Lung microvascular endothelial cell (primary cell): ENCODE measurements around the gene PTPN2. TPM values are rescaled to one million over a fixed set of nuclear protein-coding genes. Genes with fewer than 3 reads are reported as not detected.
A peak's percentile ranks its signal among the peaks of the same experiment; 100 is the strongest.
"Not testable (repeated sequence)": the region's sequence is repeated elsewhere in the genome, so short reads cannot be mapped to it uniquely, and the experiment has no call there.

Source experiments
- DNase-seq, 2 donors: peaks; one replicate each; pipeline versions ENCODE4 v3.0.0 to v3.0.0-alpha.2; 2010; ENCODE audit warnings: low read depth in 2 of 2
- total RNA-seq: library from RNA; depleted of rRNA; stranded (reverse); fragments of >200 nt; gene quantifications from 2 replicates; pipeline ENCODE4 v1.2.1, GENCODE V29; 2014

Gene PTPN2
- total RNA-seq, 1 donor from 2014 or later = 12.7 TPM

DNA sequence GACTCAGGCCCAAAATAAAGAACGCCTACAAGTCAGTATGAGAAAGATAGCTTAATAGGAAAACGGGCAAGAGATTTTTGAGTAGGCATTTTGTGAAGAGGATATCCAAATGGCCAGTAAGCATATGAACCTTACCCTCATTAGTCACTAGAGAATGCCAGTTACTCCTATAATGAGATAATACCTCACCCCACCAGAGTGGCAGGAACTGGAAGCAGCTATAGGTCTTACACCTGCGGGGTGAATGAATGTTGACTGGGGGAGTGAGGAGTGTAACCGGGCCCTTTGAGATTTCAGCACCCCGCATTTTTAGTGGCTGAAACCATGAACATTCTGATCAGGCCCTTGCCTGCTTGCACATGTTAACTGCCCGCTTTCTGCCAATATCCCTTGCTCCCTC, 7.5 kb upstream of the PTPN2 start:
- DNase-seq = no peak

GRCh38 chr18:12890964-12891363, 6.9 kb upstream of the PTPN2 start:
- DNase-seq = no peak

GRCh38 chr18:12886498-12887126, 2.6 kb upstream of the PTPN2 start:
- DNase-seq = peak; percentile 19 to 38

- no peak for DNase-seq
Observed at GRCh38 chr18:12885500-12885899, 1.5 kb upstream of the PTPN2 start.

DNA sequence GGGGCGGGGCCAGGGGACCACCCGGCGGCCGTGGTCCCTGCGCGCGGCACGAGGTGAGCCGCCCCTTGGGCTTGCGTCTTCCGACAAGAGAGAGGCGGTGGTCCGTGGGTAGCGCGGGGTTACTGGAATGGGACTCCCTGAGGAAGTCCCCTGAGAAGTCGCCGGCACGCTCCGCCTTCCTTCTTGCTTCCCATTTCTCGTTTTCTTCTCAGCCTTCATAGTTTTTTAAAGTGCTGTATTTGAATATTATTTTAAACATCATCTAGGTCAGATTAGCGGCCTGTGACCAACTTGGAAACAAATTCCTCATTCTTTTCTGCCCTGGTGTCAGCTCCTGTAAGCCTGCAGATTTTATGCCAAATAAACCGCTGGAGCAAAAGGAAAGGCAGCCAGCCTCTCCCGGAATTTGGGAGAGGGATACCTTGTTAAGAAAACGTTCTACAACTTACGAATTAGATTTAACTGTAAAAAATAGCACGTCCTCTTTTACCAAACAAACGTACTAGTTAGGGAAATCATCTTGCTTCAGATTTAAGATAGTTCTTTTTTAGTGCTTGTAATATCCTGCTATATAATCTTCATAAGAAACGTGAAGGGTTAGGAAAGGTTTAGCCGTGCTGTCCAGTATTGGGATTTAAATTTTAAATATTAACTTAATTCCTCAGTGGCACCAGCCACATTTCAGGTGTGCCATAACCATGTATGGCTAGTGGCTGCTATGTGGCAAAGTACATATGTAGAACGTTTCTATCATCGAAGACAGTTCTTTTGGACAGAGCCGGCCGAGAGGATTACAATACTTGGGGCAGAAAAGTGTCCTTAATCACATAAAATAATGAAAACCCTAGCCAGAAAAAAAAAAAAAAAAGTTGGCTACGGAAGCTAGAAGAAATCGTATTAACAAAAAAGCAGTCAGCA, 628 bp upstream of the PTPN2 start:
- peak in 1 of 2 donors; percentile 23 for DNase-seq

- no peak for DNase-seq
Observed at GRCh38 chr18:12883372-12883683, 709 bp downstream of the PTPN2 start.

DNA sequence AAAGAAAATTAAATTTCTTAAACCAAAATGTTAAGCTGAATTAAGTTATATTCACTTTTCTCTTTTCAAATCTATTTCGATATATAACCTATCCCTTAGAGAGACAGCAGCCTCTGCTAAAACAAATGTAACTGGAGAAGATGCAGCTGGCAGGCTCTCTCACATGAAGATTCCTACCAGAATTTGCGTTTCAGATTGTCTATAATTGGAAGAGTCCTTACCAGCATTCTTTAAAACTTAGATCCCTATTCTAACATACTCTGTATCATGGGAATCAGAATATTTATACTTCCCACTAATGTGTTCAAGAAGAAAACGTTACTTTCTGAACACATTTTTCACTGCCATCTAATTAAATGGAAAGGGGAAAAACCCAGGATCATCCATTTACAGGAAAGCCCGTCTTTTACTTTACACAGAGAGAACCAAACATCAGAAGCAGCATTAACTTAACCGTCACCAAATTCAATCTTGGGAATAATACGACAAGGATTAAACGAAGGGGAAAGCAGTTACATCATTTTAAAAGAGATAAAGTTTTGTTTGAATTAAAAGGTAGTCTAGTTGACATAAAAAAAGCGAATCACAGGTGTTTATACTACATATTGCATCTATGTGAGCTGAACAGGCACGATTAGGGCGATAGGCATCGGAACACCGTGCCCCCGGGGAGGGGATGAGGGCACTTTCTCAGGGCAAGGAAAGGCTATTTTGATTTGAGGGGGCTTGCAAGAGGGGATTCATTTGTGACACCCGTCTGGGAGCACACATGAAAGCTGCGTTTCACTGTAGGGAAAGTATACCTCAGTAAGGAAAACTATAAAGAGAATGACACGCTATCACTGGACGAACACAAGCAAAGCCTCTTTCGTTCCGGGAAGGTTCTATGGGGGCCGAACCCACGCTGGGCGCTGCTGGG, 1.3 kb downstream of the PTPN2 start:
- peak in 1 of 2 donors; percentile 39 for DNase-seq

GRCh38 chr18:12880541-12880910, 3.5 kb downstream of the PTPN2 start:
- no peak for DNase-seq

- no peak for DNase-seq
Observed at GRCh38 chr18:12879840-12880540, 4.0 kb downstream of the PTPN2 start.

DNA sequence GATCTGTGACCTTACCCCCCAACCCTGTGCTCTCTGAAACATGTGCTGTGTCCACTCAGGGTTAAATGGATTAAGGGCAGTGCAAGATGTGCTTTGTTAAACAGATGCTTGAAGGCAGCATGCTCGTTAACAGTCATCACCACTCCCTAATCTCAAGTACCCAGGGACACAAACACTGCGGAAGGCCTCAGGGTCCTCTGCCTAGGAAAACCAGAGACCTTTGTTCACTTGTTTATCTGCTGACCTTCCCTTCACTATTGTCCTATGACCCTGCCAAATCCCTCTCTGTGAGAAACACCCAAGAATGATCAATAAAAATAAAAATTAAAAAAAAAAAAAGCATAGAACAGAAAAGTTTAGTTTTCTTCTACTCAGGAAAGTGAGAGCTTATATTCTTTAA, 9.0 kb downstream of the PTPN2 start:
- not testable (repeated sequence) for DNase-seq

- DNase-seq = not testable (repeated sequence)
Observed at GRCh38 chr18:12873961-12874567, 10.0 kb downstream of the PTPN2 start.

DNA sequence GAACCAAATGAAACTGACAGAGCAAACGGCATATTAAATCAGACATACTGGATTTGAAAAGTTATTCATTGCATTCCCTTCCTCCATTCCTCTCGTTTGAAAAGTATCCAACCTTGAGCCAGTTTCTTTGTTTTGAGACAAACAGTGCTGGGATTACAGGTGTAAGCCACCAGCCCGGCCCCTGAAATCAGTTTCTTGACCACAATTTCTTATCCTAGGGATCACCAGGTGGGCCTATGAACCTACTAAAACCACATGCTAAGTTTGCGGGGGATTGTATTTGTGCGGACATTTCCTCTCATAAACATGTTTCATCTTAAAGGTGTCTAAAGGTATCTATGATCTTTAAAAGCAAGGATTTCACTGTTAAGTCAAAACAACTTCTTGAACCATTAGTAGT, 11.6 kb downstream of the PTPN2 start:
- no peak for DNase-seq

DNA sequence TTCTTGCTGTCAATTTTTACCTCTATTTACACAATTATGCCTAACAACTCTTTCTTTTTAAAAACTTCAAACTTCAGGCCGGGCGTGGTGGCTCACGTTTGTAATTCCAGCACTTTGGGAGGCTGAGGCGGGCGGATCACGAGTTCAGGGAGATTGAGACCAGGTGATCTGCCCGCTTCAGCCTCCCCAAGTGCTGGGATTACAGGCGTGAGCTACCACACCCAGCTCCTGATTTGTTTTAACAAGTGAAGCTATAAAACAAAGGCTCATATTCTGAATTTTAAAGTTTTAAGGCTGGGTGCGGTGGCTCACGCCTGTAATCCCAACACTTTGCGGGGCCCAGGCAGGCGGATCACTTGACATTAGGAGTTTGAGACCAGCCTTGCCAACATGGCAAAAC, 15.5 kb downstream of the PTPN2 start:
- DNase-seq = no peak

- DNase-seq = no peak
Observed at GRCh38 chr18:12867441-12868123, 16.5 kb downstream of the PTPN2 start.

DNA sequence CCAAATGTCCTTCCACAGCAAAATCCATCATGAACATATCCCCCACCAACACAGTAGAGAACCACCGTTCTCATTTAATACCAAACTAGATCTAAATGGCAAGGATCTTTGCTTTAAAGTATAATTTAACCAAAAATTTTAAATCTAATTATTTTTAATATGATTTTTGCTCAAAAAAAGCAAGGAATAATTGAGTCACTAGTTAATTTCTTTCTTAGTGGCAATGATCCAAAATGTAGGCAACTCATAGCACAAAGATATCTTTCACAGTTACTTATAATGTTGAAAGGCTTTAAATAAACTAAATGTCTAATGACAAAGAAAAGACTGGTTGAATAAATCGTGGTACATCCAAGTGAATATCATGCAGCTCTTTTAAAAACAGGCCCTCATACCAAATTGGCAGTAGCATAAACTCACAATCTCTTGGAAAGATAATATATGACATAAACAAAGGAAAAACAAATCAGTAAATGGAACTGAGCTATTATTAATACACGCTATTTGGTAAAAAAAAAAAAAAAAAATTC, 20.3 kb downstream of the PTPN2 start:
- no peak for DNase-seq

GRCh38 chr18:12862874-12863482, 21.1 kb downstream of the PTPN2 start:
- no peak for DNase-seq

- DNase-seq = peak in 1 of 2 donors; percentile 66
Observed at GRCh38 chr18:12862467-12862866, 21.6 kb downstream of the PTPN2 start.

GRCh38 chr18:12861637-12862036, 22.4 kb downstream of the PTPN2 start:
- DNase-seq = no peak

DNA sequence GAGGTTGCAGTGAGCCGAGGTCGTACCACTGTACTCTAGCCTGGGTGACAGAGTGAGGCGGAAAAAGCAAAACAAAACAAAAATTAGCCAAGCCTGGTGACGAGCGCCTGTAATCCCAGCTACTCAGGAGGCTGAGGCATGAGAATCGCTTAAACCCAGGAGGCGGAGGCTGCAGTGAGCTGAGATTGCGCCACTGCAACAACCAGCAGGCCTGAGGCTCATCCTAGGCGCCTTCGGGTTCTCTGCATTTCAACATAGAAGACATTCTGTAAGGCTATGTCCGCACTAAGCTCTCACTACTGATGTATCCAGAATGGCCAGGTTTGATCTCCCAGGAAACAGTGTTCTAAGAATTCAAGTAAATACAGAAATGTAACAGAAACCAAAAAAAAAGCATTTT, 23.5 kb downstream of the PTPN2 start:
- DNase-seq = no peak

DNA sequence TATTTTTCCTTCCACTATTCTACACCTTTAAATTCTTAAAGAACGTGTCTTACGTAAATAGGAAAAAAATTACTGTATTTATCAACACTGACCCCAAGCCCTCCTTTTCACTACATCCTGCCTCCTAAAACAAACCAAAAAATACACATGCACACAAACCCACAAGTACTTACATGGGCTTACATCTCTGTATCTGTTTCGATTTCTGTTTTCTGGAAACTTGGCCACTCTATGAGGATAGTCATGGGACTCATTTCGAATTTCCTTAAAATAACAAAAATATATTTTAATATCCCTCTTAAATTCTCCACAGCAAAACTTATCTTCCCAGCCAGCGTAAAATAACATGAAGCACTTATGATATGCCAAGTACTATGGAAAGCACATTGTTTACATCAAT, 25.0 kb downstream of the PTPN2 start:
- DNase-seq = peak in 1 of 2 donors; percentile 85
